Endometrium (tissue), 2 donors: ENCODE data around the gene DENND1A.
A peak's percentile ranks its signal among the peaks of the same experiment; 100 is the strongest.

Source experiments
- FAIRE-seq: peaks from 2 replicates; lab custom pipeline; 2012; peaks lifted over from hg19 to GRCh38; lab: Jason Lieb, UNC
- donor health status: control.
- donor health status: control.

DENND1A gene

GRCh38 chr9:123614306-123615263 is 315.3 kb downstream of the DENND1A start:
- FAIRE-seq, result no peak

GRCh38 chr9:123611226-123611625 is 318.7 kb downstream of the DENND1A start:
- FAIRE-seq, result no peak

DNA sequence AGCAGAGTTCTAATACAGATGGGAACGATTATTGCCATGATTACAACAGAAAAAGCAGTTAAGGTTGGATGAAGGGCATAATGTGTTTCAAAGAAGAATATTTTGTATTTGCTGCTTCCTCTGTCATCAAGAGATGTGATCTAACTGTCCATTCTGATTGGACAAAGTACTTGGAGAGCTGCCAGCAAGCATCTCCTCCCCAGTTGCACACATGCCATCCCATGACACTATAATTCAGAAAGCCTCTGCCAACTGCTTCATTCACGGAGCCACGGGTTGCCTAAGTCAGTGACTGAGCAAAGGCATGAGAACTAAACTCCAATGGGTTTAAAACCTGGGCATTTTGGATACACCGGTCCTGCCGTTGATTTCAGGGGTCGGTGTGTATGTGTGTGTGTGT is 320.1 kb downstream of the DENND1A start:
- no peak for FAIRE-seq

DNA sequence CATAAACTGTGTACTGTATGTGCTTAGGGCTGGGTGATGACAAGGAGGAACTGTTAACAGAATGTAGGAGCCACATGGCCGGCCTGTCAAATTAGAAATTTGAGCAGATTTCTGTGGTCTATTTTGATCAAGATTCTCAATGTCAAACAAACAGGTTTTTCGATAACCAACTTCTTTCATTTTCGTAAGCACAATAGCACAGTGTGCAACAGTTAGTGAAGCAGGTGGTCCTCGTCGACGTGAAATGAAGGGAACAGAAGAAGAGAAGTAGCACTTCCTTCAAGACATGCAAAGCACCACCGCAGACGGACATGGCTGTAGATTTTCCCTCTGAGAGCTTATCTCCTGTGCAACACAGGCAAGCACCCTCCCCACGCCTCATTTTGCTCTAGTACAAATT is 321.8 kb downstream of the DENND1A start:
- no peak for FAIRE-seq

DNA sequence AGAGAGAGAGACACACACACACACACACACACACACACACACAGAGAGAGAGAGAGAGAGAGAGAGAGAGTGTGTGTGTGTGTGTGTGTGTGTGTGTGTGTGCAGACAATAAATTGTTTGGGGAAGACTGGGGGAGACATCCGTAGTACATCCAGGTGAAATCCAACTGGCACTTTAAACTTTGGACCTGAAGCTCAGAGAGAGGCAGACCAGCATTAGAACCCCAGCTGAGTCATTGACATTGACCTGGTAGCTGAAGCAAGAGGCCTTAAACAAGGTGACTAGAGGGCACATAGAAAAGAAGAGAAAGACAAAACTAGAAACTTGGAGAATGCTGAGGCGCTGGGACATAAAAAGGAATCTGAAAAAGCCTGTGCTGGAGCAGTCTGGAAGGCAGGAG is 322.4 kb downstream of the DENND1A start:
- no peak for FAIRE-seq

DNA sequence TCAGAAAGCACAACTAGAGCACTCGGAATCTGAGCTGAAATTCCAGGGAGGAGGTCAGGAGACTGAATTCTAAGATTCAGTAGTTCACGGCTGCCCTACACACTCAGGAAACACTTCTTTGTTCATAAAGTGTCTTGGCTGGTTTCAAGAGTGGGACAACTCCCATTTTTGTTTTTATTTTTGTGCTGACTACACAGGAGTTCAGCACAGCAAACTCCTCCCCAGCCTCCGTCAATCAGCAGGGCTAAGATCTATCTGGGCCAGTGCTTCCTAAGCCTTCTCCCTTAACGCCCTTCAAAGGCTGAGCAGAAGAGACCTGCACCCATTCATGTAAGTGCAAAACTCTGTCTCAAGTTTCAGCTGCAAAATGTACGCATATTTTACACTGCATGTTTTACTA is 323.8 kb downstream of the DENND1A start:
- FAIRE-seq, result no peak

DNA sequence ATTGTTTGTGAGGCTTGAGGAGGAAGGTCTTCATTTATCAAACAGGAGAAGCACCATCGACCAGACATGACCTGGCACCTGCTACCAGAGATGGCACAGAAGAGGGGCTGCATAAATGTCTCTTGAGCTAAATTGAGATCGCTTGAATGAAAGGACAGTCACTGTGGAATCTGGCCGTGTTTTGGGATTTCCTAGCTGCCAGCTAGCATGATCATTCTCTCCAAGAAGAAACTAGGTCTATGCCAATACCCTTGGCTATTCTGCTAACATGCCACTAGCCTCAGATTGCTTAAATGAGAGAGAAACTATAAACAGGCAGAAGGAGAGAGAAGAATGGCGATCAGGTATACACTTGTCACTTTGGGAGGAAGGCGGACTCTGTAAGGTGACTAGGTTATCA is 324.6 kb downstream of the DENND1A start:
- FAIRE-seq, result no peak

DNA sequence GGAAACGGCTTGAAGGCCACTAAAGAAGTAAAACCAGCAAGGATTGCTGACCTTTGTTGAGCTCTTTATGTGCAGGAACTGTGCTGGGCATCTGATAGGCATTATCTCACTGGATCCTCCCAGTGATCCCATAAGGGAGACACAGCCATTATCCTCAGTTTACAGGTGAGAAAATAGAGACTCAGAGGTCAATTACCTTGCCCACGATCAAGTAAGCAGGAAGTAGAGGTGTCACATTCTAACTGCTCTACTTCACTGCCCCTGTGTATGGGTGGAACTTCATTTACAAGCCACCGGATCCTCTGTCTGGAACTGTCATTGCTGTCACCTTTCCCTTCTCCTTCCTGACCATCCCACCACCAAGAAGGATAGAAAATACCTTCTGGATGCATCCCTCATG is 325.1 kb downstream of the DENND1A start:
- FAIRE-seq, result no peak

DNA sequence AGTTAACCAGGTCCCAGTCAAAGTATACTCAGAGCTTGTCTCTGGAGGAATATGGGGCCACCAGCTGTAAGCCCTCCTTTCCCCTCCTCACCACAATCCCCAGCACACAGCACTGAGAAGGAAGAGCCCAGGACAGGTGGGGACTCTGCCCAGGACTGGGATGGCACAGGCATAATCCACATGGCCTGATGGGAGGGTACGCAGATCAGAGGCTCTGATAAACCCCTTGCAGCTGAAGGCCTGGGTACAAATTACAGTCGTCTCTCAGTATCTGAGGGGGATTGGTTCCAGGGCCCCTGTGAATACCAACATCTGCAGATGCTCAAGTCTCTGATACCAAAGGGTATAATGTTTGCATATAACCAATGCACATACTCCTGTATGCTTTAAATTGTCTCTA is 328.1 kb downstream of the DENND1A start:
- no peak for FAIRE-seq

- no peak for FAIRE-seq
Measured at GRCh38 chr9:123599781-123600180, 330.1 kb downstream of the DENND1A start.

GRCh38 chr9:123597876-123598556 is 331.9 kb downstream of the DENND1A start:
- no peak for FAIRE-seq

GRCh38 chr9:123597048-123597447 is 332.9 kb downstream of the DENND1A start:
- no peak for FAIRE-seq

- FAIRE-seq, result no peak
Measured at GRCh38 chr9:123591283-123591682, 338.6 kb downstream of the DENND1A start.

- FAIRE-seq, result no peak
Measured at GRCh38 chr9:123590499-123590898, 339.4 kb downstream of the DENND1A start.

DNA sequence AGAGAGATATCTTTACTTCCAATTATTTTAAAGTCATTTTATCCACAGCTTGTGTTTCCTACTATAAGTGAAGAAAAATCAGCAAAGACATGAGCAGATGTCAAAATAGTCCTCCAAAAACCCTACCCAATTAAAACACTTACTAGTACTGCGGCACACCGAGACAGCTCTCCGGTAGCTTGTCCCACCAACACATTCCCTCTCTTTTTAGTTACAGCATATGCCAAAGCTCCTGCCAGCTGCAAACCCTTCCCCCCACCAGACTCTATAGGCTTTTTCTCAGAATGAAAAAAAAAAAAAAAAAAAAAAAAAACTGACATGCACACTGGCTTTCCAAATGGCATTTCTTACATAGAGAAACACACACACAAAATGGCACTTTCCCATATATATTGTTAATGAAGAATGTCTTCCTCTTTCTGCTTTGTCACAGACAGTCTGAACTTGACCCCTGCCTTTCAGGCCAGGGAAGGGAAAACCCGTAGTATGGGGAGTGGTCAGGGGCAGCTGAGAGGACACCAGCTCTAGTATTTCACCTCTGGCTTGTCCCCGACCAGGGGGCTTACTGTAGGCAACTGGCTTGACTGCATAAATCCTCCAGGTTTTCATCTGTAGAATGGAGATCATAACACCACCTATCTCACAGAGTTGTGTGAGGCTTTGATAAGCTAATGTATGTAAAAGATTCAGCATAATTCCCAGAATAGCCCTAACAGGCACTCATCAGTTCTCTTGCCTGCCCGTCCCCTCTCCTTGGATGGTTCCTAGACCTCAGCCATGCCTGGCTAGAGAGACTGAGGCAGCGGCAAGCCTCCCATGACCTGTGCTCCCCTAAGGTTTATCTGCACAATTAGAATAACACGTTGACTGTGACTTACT is 340.3 kb downstream of the DENND1A start:
- no peak for FAIRE-seq

- no peak for FAIRE-seq
Measured at GRCh38 chr9:123586275-123586674, 343.7 kb downstream of the DENND1A start.

DNA sequence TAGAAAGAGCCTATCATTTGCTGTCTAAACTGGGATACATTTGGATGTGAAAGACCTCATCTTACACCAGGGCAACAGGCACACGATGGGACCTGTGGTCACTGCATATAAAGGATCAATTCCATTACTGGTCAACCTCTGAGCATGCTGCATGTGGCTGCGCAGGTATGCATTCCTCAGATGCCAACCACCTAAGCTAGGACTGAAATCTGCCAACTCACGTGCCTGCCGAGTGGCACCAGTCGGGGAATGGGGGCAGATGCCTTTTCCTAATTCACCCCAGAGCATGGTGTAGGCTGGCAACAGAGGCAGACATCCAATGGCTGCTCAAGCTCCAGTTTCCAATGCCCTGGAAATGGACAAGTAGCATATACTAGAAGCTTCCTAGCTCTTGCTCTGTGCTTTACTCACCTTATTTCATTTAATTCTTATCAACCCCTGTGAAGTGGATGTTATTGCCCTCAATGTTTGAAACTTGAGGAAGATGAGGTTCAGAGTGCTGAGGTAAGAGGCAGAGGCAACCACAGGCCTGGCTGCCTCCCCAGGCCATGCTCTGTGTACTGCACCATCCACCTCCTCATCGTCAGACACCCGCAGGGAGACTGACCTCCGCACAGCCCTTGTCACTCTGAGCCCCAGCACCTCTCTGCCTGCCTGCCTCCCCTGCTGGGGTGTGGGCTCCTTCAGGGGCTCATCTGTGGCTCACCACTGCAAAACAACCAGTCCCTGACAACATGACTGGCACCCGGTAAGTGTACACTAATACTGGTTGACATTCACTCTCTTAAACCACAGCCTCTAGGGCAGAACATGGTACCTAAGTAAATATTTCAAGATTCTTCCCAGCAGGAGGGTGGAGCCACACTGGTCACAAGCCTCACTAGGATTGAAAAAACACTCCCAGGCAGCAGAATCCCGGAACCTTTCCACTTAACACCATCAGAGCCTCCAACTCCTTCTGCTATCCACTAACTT is 345.4 kb downstream of the DENND1A start:
- no peak for FAIRE-seq

GRCh38 chr9:123583646-123584045 is 346.3 kb downstream of the DENND1A start:
- FAIRE-seq, result no peak

DNA sequence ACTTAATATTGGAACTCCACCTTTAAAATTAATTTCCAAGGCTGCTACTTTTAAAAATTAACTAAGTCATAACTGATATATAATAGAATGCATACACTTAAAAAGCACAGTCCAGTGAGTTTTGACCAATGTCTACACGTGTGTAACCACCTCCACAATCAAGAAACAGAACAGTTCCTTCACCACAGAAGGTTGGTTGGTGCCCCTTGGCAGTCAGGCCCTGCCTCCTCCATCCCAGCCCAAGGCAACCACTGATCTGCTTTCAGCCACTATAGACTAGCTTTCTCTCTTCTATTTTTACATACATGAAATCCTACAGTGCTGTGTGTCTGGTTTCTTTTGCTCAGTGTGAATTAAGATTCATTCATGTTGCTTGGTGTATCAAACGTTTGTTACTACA is 358.7 kb downstream of the DENND1A start:
- no peak for FAIRE-seq

- FAIRE-seq, result peak; percentile 89
Measured at GRCh38 chr9:123568691-123569688, 360.9 kb downstream of the DENND1A start.
